ENCODE measurements around the gene SPRR1A. TPM values are rescaled to one million over a fixed set of nuclear protein-coding genes. Genes with fewer than 3 reads are reported as not detected.

SPRR1A gene
- total and polyA plus RNA-seq, 2 donors = 41.1 TPM; not detected in 1

DNA sequence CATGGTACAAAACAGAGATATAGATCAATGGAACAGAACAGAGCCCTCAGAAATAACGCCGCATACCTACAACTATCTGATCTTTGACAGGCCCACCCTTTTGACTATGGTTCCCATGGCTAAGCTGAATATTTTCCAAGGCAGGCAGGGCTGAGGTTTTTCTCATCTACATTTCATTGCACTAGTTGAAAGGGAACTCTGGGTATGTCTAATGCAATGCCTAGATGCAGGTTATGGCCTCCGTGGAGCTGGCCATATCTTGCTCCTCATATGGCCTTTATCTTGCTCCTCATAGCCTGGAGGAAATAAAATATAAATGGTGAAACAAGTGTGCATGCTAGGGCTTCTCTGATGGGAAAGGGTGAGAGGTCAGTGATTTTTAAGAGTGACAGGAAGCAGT is 26.3 kb upstream of the SPRR1A start:
- 91% methylated on average over 3 of the region's 3 CpGs for WGBS
- Histone ChIP-seq H3K27me3 (ENCODE audit: control insufficient read depth in 2 of 2, insufficient read depth in 1 of 2, low read length in 1 of 2) (no peaks in the 10 kb centered on the region), H3K36me3 (ENCODE audit: control insufficient read depth in 2 of 2, insufficient read depth in 2 of 2, low read length in 1 of 2) (no peaks in the 10 kb centered on the region), H3K9me3 (ENCODE audit: control insufficient read depth in 2 of 2, insufficient read depth in 1 of 2, low read length in 1 of 2) (no peaks in the 10 kb centered on the region), H3K27ac (ENCODE audit: low read depth in 1 of 2, low read length in 1 of 2) (no peak overlapping the region), H3K4me1 (ENCODE audit: control insufficient read depth in 2 of 2, insufficient read depth in 2 of 2, low read length in 2 of 2) (no peaks in the 10 kb centered on the region), H3K4me3 (ENCODE audit: low read length in 2 of 2) (no peak overlapping the region)
- DNase-seq (ENCODE audit: low read depth in 6 of 9, low spot score in 9 of 9) = no peak

DNA sequence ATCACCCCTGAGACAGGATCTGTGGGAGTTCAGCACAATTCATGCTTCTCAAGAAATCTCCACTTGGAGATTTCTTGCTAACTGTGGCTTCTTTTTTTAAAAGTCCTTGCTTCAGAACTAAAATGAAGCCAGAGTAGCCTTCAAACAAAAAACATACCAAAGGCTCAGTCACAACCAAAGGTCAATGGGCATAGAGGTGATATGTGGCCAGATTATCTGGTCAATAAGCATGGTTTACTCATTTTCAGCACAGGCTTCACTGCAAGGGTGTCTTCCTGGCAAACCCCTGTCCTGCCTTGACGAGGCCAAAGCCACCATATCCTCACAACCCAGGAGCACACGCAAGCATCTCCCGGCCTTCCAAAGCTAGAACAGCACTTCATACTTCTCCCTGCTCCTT is 24.6 kb upstream of the SPRR1A start:
- WGBS = 90% methylated on average over 3 of the region's 3 CpGs

DNA sequence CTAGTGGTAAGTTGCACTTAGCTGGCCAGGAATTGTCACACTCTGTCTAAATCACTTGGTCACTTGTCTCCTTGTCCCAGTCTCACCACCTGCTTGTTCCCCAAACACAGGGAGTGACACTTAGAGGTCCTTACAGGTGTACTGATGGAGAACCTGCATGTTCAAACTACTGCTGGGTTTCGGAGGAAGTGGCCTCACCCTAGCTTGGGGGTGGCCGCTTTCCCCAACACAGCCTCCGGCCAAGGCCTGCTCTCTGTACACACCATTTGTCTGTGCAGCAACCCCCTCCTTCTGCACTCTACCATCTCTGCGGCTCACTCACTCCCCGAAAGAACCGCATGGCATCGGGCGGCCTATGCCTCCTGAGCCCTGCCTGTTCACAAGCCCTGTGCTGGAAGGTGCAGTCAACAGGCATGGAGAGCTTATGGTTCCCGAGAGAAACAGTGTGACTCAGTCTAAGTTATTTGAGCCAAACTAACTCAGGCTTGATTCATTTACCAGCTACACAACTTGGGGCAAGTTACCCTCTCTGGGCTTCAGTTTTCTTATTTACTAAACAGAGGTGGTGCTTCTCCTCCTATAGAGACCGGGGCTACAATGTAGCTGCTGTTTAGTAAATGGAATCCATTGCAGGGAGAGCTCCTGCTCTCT is 24.0 kb upstream of the SPRR1A start:
- no peak overlapping the region for H3K27ac ChIP-seq (ENCODE audit: low read depth in 1 of 2, low read length in 1 of 2)
- no peaks in the 10 kb centered on the region for H3K9me3 ChIP-seq (ENCODE audit: control insufficient read depth in 2 of 2, insufficient read depth in 1 of 2, low read length in 1 of 2)
- H3K36me3 ChIP-seq (ENCODE audit: control insufficient read depth in 2 of 2, insufficient read depth in 2 of 2, low read length in 1 of 2) = no peaks in the 10 kb centered on the region
- H3K4me1 ChIP-seq (ENCODE audit: control insufficient read depth in 2 of 2, insufficient read depth in 2 of 2, low read length in 2 of 2) = no peaks in the 10 kb centered on the region
- H3K4me3 ChIP-seq (ENCODE audit: low read length in 2 of 2) = no peak overlapping the region
- DNase-seq (ENCODE audit: low read depth in 6 of 9, low spot score in 9 of 9) = no peak
- 95% methylated on average over 10 of the region's 10 CpGs for WGBS
- H3K27me3 ChIP-seq (ENCODE audit: control insufficient read depth in 2 of 2, insufficient read depth in 1 of 2, low read length in 1 of 2) = no peaks in the 10 kb centered on the region

More for the DNA sequence above, 24.6 kb upstream of the SPRR1A start:
- Histone ChIP-seq H3K27me3 (ENCODE audit: control insufficient read depth in 2 of 2, insufficient read depth in 1 of 2, low read length in 1 of 2) (no peaks in the 10 kb centered on the region), H3K9me3 (ENCODE audit: control insufficient read depth in 2 of 2, insufficient read depth in 1 of 2, low read length in 1 of 2) (no peaks in the 10 kb centered on the region), H3K4me3 (ENCODE audit: low read length in 2 of 2) (no peak overlapping the region), H3K36me3 (ENCODE audit: control insufficient read depth in 2 of 2, insufficient read depth in 2 of 2, low read length in 1 of 2) (no peaks in the 10 kb centered on the region), H3K4me1 (ENCODE audit: control insufficient read depth in 2 of 2, insufficient read depth in 2 of 2, low read length in 2 of 2) (no peaks in the 10 kb centered on the region), H3K27ac (ENCODE audit: low read depth in 1 of 2, low read length in 1 of 2) (no peak overlapping the region)
- no peak for DNase-seq (ENCODE audit: low read depth in 6 of 9, low spot score in 9 of 9)

DNA sequence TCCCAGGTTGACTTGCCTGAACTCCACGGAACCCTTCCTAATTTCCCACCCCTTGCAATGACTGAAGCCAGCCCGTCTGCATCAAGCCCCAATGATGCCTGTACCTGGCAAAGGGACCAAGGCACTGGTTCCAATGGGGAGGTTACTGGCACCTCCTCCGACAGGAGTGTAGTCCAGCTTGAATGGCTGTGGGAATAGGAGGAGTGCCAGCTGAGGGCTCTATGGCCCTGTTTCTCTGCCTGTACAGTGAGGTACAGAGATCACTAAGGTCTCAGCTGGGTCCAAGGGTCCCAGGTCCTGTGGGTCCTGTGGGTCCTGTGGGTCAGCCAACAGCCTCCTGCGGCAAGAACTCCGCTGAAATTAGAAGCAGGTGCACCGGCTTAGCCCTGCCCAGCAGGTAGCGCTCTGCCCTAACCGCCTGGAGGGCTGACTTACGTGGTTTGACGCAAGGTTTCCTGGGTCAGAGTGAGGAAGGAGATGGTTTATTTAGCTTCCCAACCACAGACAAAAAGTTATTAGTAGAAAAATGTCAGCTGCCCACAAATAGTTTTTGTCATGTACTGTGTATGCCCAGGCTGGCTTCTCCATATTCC is 23.3 kb upstream of the SPRR1A start:
- Histone ChIP-seq H3K4me1 (ENCODE audit: control insufficient read depth in 2 of 2, insufficient read depth in 2 of 2, low read length in 2 of 2) (no peaks in the 10 kb centered on the region), H3K4me3 (ENCODE audit: low read length in 2 of 2) (no peak overlapping the region), H3K36me3 (ENCODE audit: control insufficient read depth in 2 of 2, insufficient read depth in 2 of 2, low read length in 1 of 2) (no peaks in the 10 kb centered on the region), H3K27ac (ENCODE audit: low read depth in 1 of 2, low read length in 1 of 2) (no peak overlapping the region), H3K27me3 (ENCODE audit: control insufficient read depth in 2 of 2, insufficient read depth in 1 of 2, low read length in 1 of 2) (no peaks in the 10 kb centered on the region), H3K9me3 (ENCODE audit: control insufficient read depth in 2 of 2, insufficient read depth in 1 of 2, low read length in 1 of 2) (no peaks in the 10 kb centered on the region)
- 56% methylated on average over 10 of the region's 10 CpGs for WGBS
- no peak for DNase-seq (ENCODE audit: low read depth in 6 of 9, low spot score in 9 of 9)

DNA sequence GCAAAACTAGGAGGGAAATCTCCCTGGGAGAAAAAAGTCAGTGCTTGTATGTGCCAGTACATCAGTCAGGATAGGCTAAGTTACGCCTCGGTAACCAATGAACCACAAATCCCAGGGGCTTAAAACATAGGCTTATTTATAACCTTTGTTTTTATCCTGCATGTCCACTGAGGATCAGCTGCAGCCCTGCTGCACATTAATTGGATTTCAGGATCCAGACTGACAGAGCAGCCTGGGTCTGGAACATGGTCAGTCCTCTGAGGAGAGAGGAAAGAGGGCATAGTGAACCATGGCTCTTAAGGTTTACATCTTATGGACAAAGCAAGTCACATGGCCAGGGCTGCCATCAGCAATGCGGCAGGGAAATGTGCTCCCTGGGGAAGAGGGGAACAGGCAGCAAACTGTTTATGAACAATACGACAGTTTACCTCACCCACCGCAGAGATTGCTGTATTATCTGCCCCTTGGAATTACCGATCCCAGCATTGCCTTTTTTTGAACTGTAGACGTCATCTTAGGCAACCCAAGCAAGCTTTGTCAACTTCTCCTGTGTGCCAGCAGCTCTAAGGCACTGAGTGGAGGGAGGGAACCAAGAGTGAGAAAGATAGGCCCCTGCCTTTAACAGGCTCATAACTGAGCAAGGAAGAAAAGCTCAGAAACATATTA is 22.5 kb upstream of the SPRR1A start:
- no peak for DNase-seq (ENCODE audit: low read depth in 6 of 9, low spot score in 9 of 9)
- Histone ChIP-seq H3K27ac (ENCODE audit: low read depth in 1 of 2, low read length in 1 of 2) (no peak overlapping the region), H3K27me3 (ENCODE audit: control insufficient read depth in 2 of 2, insufficient read depth in 1 of 2, low read length in 1 of 2) (no peaks in the 10 kb centered on the region), H3K4me1 (ENCODE audit: control insufficient read depth in 2 of 2, insufficient read depth in 2 of 2, low read length in 2 of 2) (no peaks in the 10 kb centered on the region), H3K4me3 (ENCODE audit: low read length in 2 of 2) (no peak overlapping the region), H3K9me3 (ENCODE audit: control insufficient read depth in 2 of 2, insufficient read depth in 1 of 2, low read length in 1 of 2) (no peaks in the 10 kb centered on the region), H3K36me3 (ENCODE audit: control insufficient read depth in 2 of 2, insufficient read depth in 2 of 2, low read length in 1 of 2) (no peaks in the 10 kb centered on the region)
- WGBS = 93% methylated on average over 7 of the region's 7 CpGs

DNA sequence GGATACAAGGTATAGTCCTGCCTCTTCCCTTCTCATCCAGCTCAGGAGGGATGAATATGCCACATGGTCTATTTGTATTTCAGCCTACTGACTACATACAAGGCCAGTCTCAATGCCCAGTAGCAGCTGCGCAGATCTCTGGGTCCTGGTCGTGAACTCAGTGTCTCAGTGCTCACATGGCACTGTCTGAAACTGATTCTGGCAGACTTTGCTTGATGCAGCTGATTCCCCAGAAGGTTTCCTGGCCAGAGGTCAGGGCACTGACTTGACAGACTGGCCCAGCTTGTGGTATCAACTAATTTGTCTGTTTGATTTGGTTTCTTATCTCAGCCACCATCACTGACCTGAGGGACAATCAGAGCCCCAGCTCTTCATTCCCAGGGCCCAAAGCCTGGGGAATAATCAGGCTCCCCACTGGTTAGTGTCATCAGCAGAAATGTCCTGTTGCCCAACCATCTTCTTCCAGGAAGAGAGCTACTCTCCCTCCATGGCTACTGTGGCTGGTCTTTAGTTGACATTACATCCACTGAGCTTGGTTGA is 20.9 kb upstream of the SPRR1A start:
- Histone ChIP-seq H3K27me3 (ENCODE audit: control insufficient read depth in 2 of 2, insufficient read depth in 1 of 2, low read length in 1 of 2) (no peaks in the 10 kb centered on the region), H3K4me1 (ENCODE audit: control insufficient read depth in 2 of 2, insufficient read depth in 2 of 2, low read length in 2 of 2) (no peaks in the 10 kb centered on the region), H3K9me3 (ENCODE audit: control insufficient read depth in 2 of 2, insufficient read depth in 1 of 2, low read length in 1 of 2) (no peaks in the 10 kb centered on the region), H3K36me3 (ENCODE audit: control insufficient read depth in 2 of 2, insufficient read depth in 2 of 2, low read length in 1 of 2) (no peaks in the 10 kb centered on the region), H3K27ac (ENCODE audit: low read depth in 1 of 2, low read length in 1 of 2) (no peak overlapping the region), H3K4me3 (ENCODE audit: low read length in 2 of 2) (no peak overlapping the region)
- DNase-seq (ENCODE audit: low read depth in 6 of 9, low spot score in 9 of 9) = no peak
- 93% methylated on average over 2 of the region's 2 CpGs for WGBS

DNA sequence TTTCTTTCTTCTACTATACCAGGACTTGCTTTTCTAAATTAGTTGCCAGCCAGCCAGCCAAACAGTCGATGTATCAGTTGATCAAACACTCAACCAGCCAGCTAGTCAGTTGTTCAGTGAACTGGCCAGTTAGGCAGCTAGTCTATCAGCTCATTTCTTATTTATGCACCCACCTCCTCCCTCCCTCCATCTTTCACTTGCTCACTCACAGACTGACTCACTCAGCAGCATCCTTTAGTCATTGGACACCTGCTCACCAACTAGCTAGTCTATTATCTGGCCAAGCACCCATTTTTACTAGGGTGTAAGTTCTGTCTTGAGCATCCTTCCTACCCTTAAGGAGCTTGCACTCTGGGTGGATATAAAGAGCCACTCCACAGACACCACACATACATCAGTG is 19.3 kb upstream of the SPRR1A start:
- no peaks in the 10 kb centered on the region for H3K36me3 ChIP-seq (ENCODE audit: control insufficient read depth in 2 of 2, insufficient read depth in 2 of 2, low read length in 1 of 2)
- H3K9me3 ChIP-seq (ENCODE audit: control insufficient read depth in 2 of 2, insufficient read depth in 1 of 2, low read length in 1 of 2) = no peaks in the 10 kb centered on the region
- no peak for DNase-seq (ENCODE audit: low read depth in 6 of 9, low spot score in 9 of 9)
- no peaks in the 10 kb centered on the region for H3K27me3 ChIP-seq (ENCODE audit: control insufficient read depth in 2 of 2, insufficient read depth in 1 of 2, low read length in 1 of 2)
- no peak overlapping the region for H3K4me3 ChIP-seq (ENCODE audit: low read length in 2 of 2)
- WGBS = 90% methylated on average over 1 of the region's 1 CpG
- H3K4me1 ChIP-seq (ENCODE audit: control insufficient read depth in 2 of 2, insufficient read depth in 2 of 2, low read length in 2 of 2) = no peaks in the 10 kb centered on the region
- H3K27ac ChIP-seq (ENCODE audit: low read depth in 1 of 2, low read length in 1 of 2) = no peak overlapping the region

DNA sequence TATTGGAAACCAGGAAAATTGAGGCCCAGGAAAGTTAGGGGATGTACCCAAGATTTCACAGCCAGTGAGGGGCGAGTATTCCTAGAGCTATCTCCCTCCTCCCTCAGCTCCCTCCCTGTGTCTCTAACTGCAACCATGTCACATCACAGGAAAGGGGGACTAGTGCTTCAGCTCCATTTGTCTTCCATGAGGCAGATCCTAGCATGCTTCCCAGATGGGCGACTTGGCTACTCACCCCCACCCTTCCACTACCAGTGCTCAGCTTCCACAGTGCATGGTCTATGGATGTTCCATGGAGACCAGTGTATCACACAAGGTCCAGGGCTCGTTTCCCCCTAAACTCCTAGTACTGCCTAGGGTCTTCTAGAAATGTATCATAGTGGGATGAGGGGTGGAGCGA is 18.0 kb upstream of the SPRR1A start:
- H3K36me3 ChIP-seq (ENCODE audit: control insufficient read depth in 2 of 2, insufficient read depth in 2 of 2, low read length in 1 of 2) = no peaks in the 10 kb centered on the region
- H3K27ac ChIP-seq (ENCODE audit: low read depth in 1 of 2, low read length in 1 of 2) = no peak overlapping the region
- H3K9me3 ChIP-seq (ENCODE audit: control insufficient read depth in 2 of 2, insufficient read depth in 1 of 2, low read length in 1 of 2) = no peaks in the 10 kb centered on the region
- DNase-seq (ENCODE audit: low read depth in 6 of 9, low spot score in 9 of 9) = no peak
- WGBS = 88% methylated on average over 4 of the region's 4 CpGs
- H3K27me3 ChIP-seq (ENCODE audit: control insufficient read depth in 2 of 2, insufficient read depth in 1 of 2, low read length in 1 of 2) = no peaks in the 10 kb centered on the region
- H3K4me3 ChIP-seq (ENCODE audit: low read length in 2 of 2) = no peak overlapping the region
- no peaks in the 10 kb centered on the region for H3K4me1 ChIP-seq (ENCODE audit: control insufficient read depth in 2 of 2, insufficient read depth in 2 of 2, low read length in 2 of 2)

DNA sequence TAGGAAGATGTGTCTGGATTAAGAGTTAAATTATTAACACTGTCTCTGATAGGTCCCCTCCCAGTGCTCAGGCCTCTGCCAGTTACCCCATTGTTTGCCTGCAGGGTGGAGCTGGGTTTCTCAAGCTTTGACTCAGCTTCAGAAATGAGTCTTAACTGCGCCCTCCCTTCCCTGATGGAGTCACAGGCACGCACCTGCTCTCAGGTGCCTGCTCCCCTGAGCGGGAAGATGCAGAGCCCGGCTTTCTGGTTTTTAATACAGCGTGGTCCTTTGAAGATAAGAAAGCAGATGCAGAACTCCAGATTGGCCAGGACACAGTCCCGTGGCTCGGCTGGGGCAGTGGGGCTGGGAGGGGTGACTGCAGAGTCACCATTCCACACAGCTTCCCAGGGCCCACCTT is 16.7 kb upstream of the SPRR1A start:
- Histone ChIP-seq H3K4me3 (ENCODE audit: low read length in 2 of 2) (no peak overlapping the region), H3K27ac (ENCODE audit: low read depth in 1 of 2, low read length in 1 of 2) (no peak overlapping the region), H3K27me3 (ENCODE audit: control insufficient read depth in 2 of 2, insufficient read depth in 1 of 2, low read length in 1 of 2) (no peaks in the 10 kb centered on the region), H3K4me1 (ENCODE audit: control insufficient read depth in 2 of 2, insufficient read depth in 2 of 2, low read length in 2 of 2) (no peaks in the 10 kb centered on the region), H3K9me3 (ENCODE audit: control insufficient read depth in 2 of 2, insufficient read depth in 1 of 2, low read length in 1 of 2) (peaks cover 0 to 1% of the 10 kb centered on the region in 2 donors), H3K36me3 (ENCODE audit: control insufficient read depth in 2 of 2, insufficient read depth in 2 of 2, low read length in 1 of 2) (no peaks in the 10 kb centered on the region)
- DNase-seq (ENCODE audit: low read depth in 6 of 9, low spot score in 9 of 9) = no peak
- WGBS = 81% methylated on average over 7 of the region's 7 CpGs
